Stimulated activated naive CD8-positive, alpha-beta T cell treated with anti-CD3 and anti-CD28 coated beads, Interleukin-15, Interleukin-2, amounts not matched to agents 100 ng/mL and 50 ng/mL, for 24 hours (primary cell): ENCODE data around the gene SPDYE17.
"Not testable (repeated sequence)": the region's sequence is repeated elsewhere in the genome, so short reads cannot be mapped to it uniquely, and the experiment has no call there.

Experiments
- H3K27ac Mint-ChIP-seq: one replicate; pipeline ENCODE4 v1.8.0; 2021; ENCODE audit warnings: mild to moderate bottlenecking, mixed read lengths
- H3K27me3 Mint-ChIP-seq: one replicate; pipeline ENCODE4 v1.8.0; 2021; ENCODE audit warnings: mixed read lengths
- H3K36me3 Mint-ChIP-seq: one replicate; pipeline ENCODE4 v1.8.0; 2021; ENCODE audit warnings: low read depth, mixed read lengths
- H3K4me1 Mint-ChIP-seq: one replicate; pipeline ENCODE4 v1.8.0; 2021; ENCODE audit warnings: low read depth, mixed read lengths
- H3K4me3 Mint-ChIP-seq: one replicate; pipeline ENCODE4 v1.8.0; 2021; ENCODE audit warnings: mild to moderate bottlenecking, mixed read lengths
- H3K9me3 Mint-ChIP-seq: one replicate; pipeline ENCODE4 v1.8.0; 2021; ENCODE audit warnings: mixed read lengths

The SPDYE17 gene

GRCh38 chr7:77032261-77032660, at the start of gene SPDYE17:
Gene SPDYE17, minus strand, starts transcription at chr7:77032361. Its CDS starts 1,791 bp downstream, at chr7:77030570.
- H3K36me3 Mint-ChIP-seq, H3K27ac Mint-ChIP-seq, H3K4me1 Mint-ChIP-seq, H3K27me3 Mint-ChIP-seq, H3K4me3 Mint-ChIP-seq, H3K9me3 Mint-ChIP-seq: not testable (repeated sequence)

GRCh38 chr7:77080236-77080635, 48.1 kb upstream of the SPDYE17 start:
- not testable (repeated sequence) for H3K36me3 Mint-ChIP-seq, H3K4me1 Mint-ChIP-seq, H3K27me3 Mint-ChIP-seq, H3K27ac Mint-ChIP-seq, H3K9me3 Mint-ChIP-seq, H3K4me3 Mint-ChIP-seq

GRCh38 chr7:77079624-77080023, 47.5 kb upstream of the SPDYE17 start:
- not testable (repeated sequence) for H3K9me3 Mint-ChIP-seq, H3K27me3 Mint-ChIP-seq, H3K27ac Mint-ChIP-seq, H3K4me3 Mint-ChIP-seq, H3K4me1 Mint-ChIP-seq, H3K36me3 Mint-ChIP-seq

- not testable (repeated sequence) for H3K4me3 Mint-ChIP-seq, H3K4me1 Mint-ChIP-seq, H3K9me3 Mint-ChIP-seq, H3K27me3 Mint-ChIP-seq, H3K27ac Mint-ChIP-seq
- H3K36me3 Mint-ChIP-seq: peaks cover 10% of the 10 kb centered on the region
Measured at GRCh38 chr7:77079112-77079511, 47.0 kb upstream of the SPDYE17 start.

- H3K9me3 Mint-ChIP-seq, H3K27me3 Mint-ChIP-seq, H3K27ac Mint-ChIP-seq, H3K4me3 Mint-ChIP-seq, H3K4me1 Mint-ChIP-seq: not testable (repeated sequence)
- H3K36me3 Mint-ChIP-seq: peaks cover 12% of the 10 kb centered on the region
Measured at GRCh38 chr7:77077060-77077459, 44.9 kb upstream of the SPDYE17 start.

GRCh38 chr7:77074786-77075396, 42.7 kb upstream of the SPDYE17 start:
- H3K27me3 Mint-ChIP-seq, H3K9me3 Mint-ChIP-seq, H3K27ac Mint-ChIP-seq, H3K4me3 Mint-ChIP-seq, H3K4me1 Mint-ChIP-seq: not testable (repeated sequence)
- H3K36me3 Mint-ChIP-seq: peaks cover 28% of the 10 kb centered on the region

- Mint-ChIP-seq H3K36me3 (peaks cover 28% of the 10 kb centered on the region), H3K4me1 (peaks cover 15% of the 10 kb centered on the region)
- not testable (repeated sequence) for H3K9me3 Mint-ChIP-seq, H3K4me3 Mint-ChIP-seq, H3K27ac Mint-ChIP-seq, H3K27me3 Mint-ChIP-seq
Measured at GRCh38 chr7:77071108-77071507, 38.9 kb upstream of the SPDYE17 start.

- peaks cover 15% of the 10 kb centered on the region for H3K4me1 Mint-ChIP-seq
- not testable (repeated sequence) for H3K27me3 Mint-ChIP-seq, H3K4me3 Mint-ChIP-seq, H3K27ac Mint-ChIP-seq, H3K36me3 Mint-ChIP-seq, H3K9me3 Mint-ChIP-seq
Measured at GRCh38 chr7:77065869-77066268, 33.7 kb upstream of the SPDYE17 start.

GRCh38 chr7:77063732-77064131, 31.6 kb upstream of the SPDYE17 start:
- not testable (repeated sequence) for H3K27me3 Mint-ChIP-seq, H3K36me3 Mint-ChIP-seq, H3K9me3 Mint-ChIP-seq, H3K27ac Mint-ChIP-seq, H3K4me3 Mint-ChIP-seq, H3K4me1 Mint-ChIP-seq

GRCh38 chr7:77062557-77062956, 30.4 kb upstream of the SPDYE17 start, which contains the start of gene SPDYE18:
Gene SPDYE18, minus strand, starts transcription at chr7:77062558. Its CDS starts 2,046 bp downstream, at chr7:77060512.
- H3K9me3 Mint-ChIP-seq, H3K27me3 Mint-ChIP-seq, H3K4me1 Mint-ChIP-seq, H3K36me3 Mint-ChIP-seq, H3K4me3 Mint-ChIP-seq, H3K27ac Mint-ChIP-seq: not testable (repeated sequence)

- not testable (repeated sequence) for H3K27me3 Mint-ChIP-seq, H3K9me3 Mint-ChIP-seq, H3K36me3 Mint-ChIP-seq, H3K4me1 Mint-ChIP-seq, H3K4me3 Mint-ChIP-seq, H3K27ac Mint-ChIP-seq
Measured at GRCh38 chr7:77026349-77026748, 5.8 kb downstream of the SPDYE17 start.

- H3K27me3 Mint-ChIP-seq, H3K4me1 Mint-ChIP-seq, H3K36me3 Mint-ChIP-seq, H3K27ac Mint-ChIP-seq, H3K4me3 Mint-ChIP-seq, H3K9me3 Mint-ChIP-seq: not testable (repeated sequence)
Measured at GRCh38 chr7:77010074-77010680, 22.0 kb downstream of the SPDYE17 start.

- not testable (repeated sequence) for H3K27me3 Mint-ChIP-seq, H3K4me3 Mint-ChIP-seq, H3K4me1 Mint-ChIP-seq, H3K27ac Mint-ChIP-seq, H3K9me3 Mint-ChIP-seq, H3K36me3 Mint-ChIP-seq
Measured at GRCh38 chr7:77008000-77008399, 24.2 kb downstream of the SPDYE17 start.

GRCh38 chr7:77006127-77007110, 25.7 kb downstream of the SPDYE17 start:
- H3K36me3 Mint-ChIP-seq, H3K9me3 Mint-ChIP-seq, H3K27me3 Mint-ChIP-seq, H3K4me3 Mint-ChIP-seq, H3K4me1 Mint-ChIP-seq, H3K27ac Mint-ChIP-seq: not testable (repeated sequence)

- H3K36me3 Mint-ChIP-seq, H3K4me1 Mint-ChIP-seq, H3K9me3 Mint-ChIP-seq, H3K4me3 Mint-ChIP-seq, H3K27me3 Mint-ChIP-seq, H3K27ac Mint-ChIP-seq: not testable (repeated sequence)
Measured at GRCh38 chr7:77005461-77006057, 26.6 kb downstream of the SPDYE17 start.
